Measurements from ENCODE around the gene DNASE2B.

DNA sequence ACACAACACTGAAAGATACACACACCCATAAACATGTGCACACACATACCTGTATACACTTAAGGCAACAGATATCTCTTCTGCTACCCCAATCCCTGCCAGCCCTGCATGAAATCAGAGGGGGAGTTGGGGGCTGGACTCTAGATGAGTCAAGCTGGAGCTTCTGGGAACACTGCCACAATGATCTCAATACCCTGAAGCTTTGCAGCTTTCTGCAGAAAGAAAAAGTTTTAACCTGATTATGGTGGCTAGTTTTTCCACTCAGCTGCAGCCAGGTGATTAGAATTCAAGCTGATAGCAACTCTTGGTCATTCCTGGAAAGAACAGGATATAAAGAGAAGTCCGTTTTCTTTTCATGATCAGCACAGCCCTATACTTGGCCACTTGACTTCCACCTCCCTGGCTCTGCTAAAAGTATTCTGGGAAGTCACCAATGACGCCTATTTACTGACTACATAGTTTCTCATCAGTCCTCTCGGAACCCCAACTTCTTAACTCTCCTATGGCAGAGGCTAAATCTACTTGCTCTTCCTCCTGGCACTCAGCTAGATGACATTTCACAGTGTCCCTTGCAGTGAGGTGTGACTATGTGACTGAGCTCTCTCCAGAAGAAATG is 20.7 kb upstream of the DNASE2B start:
- TF ChIP-seq CREB1 (IDR thresholded peaks at IDR 0.05; ENCODE audit: low read depth) = no peak
- no peak for TF ChIP-seq YY1 (IDR thresholded peaks at IDR 0.05; ENCODE audit: low read depth)
- TF ChIP-seq CEBPB (IDR thresholded peaks at IDR 0.05) = no peak
- no peak for TF ChIP-seq TAF1 (IDR thresholded peaks at IDR 0.05; ENCODE audit: low read depth)
- TF ChIP-seq, protein P1, sequence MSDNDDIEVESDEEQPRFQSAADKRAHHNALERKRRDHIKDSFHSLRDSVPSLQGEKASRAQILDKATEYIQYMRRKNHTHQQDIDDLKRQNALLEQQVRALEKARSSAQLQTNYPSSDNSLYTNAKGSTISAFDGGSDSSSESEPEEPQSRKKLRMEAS (IDR thresholded peaks at IDR 0.05) = no peak
- no peak for TF ChIP-seq EP300 (IDR thresholded peaks at IDR 0.05; ENCODE audit: borderline replicate concordance)
- no peak for TF ChIP-seq TEAD4 (IDR thresholded peaks at IDR 0.05)
- no peak for TF ChIP-seq ZBTB7A (IDR thresholded peaks at IDR 0.05; ENCODE audit: low read depth)
- TF ChIP-seq, protein P2, sequence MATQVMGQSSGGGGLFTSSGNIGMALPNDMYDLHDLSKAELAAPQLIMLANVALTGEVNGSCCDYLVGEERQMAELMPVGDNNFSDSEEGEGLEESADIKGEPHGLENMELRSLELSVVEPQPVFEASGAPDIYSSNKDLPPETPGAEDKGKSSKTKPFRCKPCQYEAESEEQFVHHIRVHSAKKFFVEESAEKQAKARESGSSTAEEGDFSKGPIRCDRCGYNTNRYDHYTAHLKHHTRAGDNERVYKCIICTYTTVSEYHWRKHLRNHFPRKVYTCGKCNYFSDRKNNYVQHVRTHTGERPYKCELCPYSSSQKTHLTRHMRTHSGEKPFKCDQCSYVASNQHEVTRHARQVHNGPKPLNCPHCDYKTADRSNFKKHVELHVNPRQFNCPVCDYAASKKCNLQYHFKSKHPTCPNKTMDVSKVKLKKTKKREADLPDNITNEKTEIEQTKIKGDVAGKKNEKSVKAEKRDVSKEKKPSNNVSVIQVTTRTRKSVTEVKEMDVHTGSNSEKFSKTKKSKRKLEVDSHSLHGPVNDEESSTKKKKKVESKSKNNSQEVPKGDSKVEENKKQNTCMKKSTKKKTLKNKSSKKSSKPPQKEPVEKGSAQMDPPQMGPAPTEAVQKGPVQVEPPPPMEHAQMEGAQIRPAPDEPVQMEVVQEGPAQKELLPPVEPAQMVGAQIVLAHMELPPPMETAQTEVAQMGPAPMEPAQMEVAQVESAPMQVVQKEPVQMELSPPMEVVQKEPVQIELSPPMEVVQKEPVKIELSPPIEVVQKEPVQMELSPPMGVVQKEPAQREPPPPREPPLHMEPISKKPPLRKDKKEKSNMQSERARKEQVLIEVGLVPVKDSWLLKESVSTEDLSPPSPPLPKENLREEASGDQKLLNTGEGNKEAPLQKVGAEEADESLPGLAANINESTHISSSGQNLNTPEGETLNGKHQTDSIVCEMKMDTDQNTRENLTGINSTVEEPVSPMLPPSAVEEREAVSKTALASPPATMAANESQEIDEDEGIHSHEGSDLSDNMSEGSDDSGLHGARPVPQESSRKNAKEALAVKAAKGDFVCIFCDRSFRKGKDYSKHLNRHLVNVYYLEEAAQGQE (IDR thresholded peaks at IDR 0.05; ENCODE audit: low read depth) = no peak
- TF ChIP-seq NFIC (IDR thresholded peaks at IDR 0.05) = no peak
- no peak for TF ChIP-seq RAD21 (IDR thresholded peaks at IDR 0.05; ENCODE audit: low read depth)
- TF ChIP-seq TCF12 (IDR thresholded peaks at IDR 0.05; ENCODE audit: low read depth) = no peak

All from Ishikawa (cell line).